HL-60/S4 treated with phorbol 12-myristate 13-acetate at 8.2 ng/mL for 4 days and 3 days (cell line): Measurements from ENCODE around the gene HOXB3.

ENCODE experiments used
- in situ Hi-C: fragments of 300-500 bp; cut with MboI; formaldehyde crosslinking; loops from 2 replicates; pipeline ENCODE4 v1.15.0; 2022; ENCODE audit warnings: low sequenced_read_pairs

Gene HOXB3

GRCh38 chr17:48626245-48627117, 36.4 kb upstream of the HOXB3 start, which contains the start of gene HOXB9:
Gene HOXB9 (minus strand): TSS chr17:48626358. CDS start chr17:48626269, 89 bp downstream.
- in situ Hi-C loops, result no loop called here

DNA sequence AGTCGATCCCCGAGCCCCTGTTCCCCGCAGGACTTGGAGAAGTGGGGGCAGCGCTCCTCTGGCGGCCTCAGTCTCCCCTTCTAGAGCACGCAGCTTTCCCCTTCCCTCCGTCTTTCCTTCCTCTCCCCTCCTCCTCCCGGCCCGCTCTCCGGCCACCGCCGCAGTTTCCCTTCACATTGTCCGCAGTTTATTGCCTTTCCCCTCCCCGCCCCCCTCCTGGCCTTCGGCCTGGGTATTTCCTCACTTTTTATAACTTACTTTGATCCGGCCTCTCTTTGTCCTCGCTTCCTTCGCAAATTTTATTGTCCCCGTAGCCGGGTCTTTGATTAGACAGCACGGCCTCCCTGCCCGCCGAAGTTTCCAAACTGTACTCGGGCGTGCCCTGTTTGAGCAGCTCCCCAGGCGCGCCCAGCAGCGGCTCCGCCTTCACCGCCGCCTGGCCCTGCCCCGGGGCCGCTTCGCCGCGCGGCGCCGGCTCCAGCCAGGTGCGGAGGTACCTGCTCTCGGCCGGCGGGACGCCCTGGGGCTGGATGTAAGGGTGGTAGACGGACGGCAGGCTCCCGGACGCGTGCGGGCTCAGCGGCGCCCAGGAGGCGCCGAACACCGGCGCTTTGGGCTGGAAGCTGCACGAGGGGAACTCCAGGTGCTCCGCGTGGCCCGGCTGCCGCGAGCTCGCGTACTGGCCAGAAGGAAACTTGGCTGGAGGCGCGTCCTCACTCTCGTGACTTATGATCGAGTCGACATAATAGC, 35.6 kb upstream of the HOXB3 start:
- in situ Hi-C loops, result no loop called here

GRCh38 chr17:48624544-48625494, 34.8 kb upstream of the HOXB3 start:
- in situ Hi-C loops, result no loop called here

DNA sequence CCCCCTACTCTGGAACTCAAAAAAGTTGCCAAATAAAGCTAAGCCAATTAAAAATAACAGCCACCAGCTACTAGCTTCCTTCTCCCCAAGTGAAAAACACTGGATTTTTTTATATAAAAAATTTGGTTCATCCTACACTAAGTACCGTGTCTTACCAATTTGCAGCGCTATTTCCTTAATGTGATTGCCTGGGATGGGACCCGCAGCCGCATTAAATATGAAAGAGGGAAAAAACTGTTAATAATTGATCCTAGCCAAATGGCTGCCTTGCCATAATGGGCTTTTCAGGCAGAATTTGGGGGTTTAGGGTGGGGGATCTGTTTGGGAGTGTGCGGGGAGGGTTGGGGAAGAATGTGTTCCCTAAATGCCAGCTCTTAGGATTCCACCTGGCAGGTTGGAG, 34.1 kb upstream of the HOXB3 start:
- in situ Hi-C loops, result no loop called here

GRCh38 chr17:48623583-48623982, 33.5 kb upstream of the HOXB3 start:
- in situ Hi-C loops, result no loop called here

GRCh38 chr17:48622857-48623256, 32.8 kb upstream of the HOXB3 start:
- in situ Hi-C loops, result no loop called here

- in situ Hi-C loops, result no loop called here
These were observed 31.7 kb upstream of the HOXB3 start for GRCh38 chr17:48621410-48622392.

GRCh38 chr17:48620461-48621139, 30.6 kb upstream of the HOXB3 start:
- in situ Hi-C loops, result no loop called here

GRCh38 chr17:48619826-48620449, 29.9 kb upstream of the HOXB3 start:
- in situ Hi-C loops, result no loop called here

GRCh38 chr17:48618256-48618896, 28.3 kb upstream of the HOXB3 start:
- in situ Hi-C loops, result no loop called here

- in situ Hi-C loops, result no loop called here
These were observed 27.6 kb upstream of the HOXB3 start for GRCh38 chr17:48617471-48618255.

GRCh38 chr17:48616717-48617470, 26.9 kb upstream of the HOXB3 start:
- in situ Hi-C loops, result no loop called here

DNA sequence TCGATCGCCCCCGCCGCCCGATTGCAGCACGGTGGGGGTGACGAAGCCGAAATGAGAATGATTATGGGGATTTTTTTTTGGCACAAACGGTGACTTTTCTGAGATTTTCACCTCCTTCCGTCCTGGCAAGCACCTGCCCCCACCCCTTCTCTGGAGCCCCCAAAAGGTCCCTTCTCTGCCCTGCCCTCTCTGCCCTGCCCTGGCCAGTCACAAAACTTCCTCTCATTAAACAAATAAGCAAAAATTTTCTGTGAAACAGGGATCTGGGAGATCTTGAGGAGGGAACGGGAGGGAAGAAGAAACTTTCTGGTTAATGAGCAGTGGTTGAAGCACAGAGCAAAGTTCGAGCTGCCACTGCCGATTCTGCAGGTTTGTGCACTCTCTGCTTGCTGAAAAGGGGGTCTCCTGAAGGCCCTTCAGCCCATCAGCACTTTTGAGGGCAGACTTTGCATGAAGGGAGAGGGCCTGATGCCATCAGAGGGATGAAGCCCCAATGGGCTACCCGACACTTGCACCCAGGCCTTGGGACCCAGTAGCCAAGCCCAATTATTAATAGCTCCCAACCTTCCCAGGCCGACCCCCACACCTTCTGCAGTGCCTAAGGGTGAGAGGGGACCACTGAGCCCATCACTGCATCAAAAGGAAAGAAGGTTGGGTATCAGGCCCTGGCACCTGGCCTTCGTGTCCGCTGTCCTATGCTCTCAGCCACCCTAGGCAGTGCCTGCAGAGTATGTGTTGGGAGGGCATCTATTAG, 26.1 kb upstream of the HOXB3 start:
- in situ Hi-C loops, result no loop called here

- in situ Hi-C loops, result no loop called here
These were observed 25.3 kb upstream of the HOXB3 start, which contains the start of gene HOXB8 for GRCh38 chr17:48615047-48615962. Gene HOXB8 (minus strand): TSS chr17:48615292. CDS start chr17:48614704, 588 bp downstream.
